ENCODE data around the gene SMARCC2.
"Not testable (repeated sequence)": the region's sequence is repeated elsewhere in the genome, so short reads cannot be mapped to it uniquely, and the experiment has no call there.

The SMARCC2 gene

GRCh38 chr12:56121204-56121870 lies 67.9 kb downstream of the SMARCC2 start:
- no peak overlapping the region for H3K4me3 ChIP-seq (ENCODE audit: insufficient read depth, low read depth, low read length)
- H3K27ac ChIP-seq (ENCODE audit: insufficient read depth, low read depth, low read length, poor library complexity, severe bottlenecking) = no peak overlapping the region
- peaks cover 13% of the 10 kb centered on the region for H3K36me3 ChIP-seq (ENCODE audit: control insufficient read depth, insufficient read depth, low read length)
- no peaks in the 10 kb centered on the region for H3K9me3 ChIP-seq (ENCODE audit: control insufficient read depth, low read length)
- H3K27me3 ChIP-seq (ENCODE audit: control insufficient read depth, insufficient read depth, low read length, poor library complexity, severe bottlenecking) = no peaks in the 10 kb centered on the region
- WGBS, 2 experiments = 92 to 95% methylated on average over 11 of the region's 11 CpGs
- H3K4me1 ChIP-seq (ENCODE audit: control insufficient read depth, insufficient read depth, low read length) = peaks cover 10% of the 10 kb centered on the region

GRCh38 chr12:56120158-56120846 lies 69.0 kb downstream of the SMARCC2 start:
- 96% methylated on average over 17 of the region's 17 CpGs for WGBS, 2 experiments
- Histone ChIP-seq H3K27ac (ENCODE audit: insufficient read depth, low read depth, low read length, poor library complexity, severe bottlenecking) (no peak overlapping the region), H3K4me3 (ENCODE audit: insufficient read depth, low read depth, low read length) (no peak overlapping the region), H3K27me3 (ENCODE audit: control insufficient read depth, insufficient read depth, low read length, poor library complexity, severe bottlenecking) (no peaks in the 10 kb centered on the region), H3K9me3 (ENCODE audit: control insufficient read depth, low read length) (no peaks in the 10 kb centered on the region), H3K36me3 (ENCODE audit: control insufficient read depth, insufficient read depth, low read length) (peaks cover 13% of the 10 kb centered on the region), H3K4me1 (ENCODE audit: control insufficient read depth, insufficient read depth, low read length) (peaks cover 9% of the 10 kb centered on the region)

DNA sequence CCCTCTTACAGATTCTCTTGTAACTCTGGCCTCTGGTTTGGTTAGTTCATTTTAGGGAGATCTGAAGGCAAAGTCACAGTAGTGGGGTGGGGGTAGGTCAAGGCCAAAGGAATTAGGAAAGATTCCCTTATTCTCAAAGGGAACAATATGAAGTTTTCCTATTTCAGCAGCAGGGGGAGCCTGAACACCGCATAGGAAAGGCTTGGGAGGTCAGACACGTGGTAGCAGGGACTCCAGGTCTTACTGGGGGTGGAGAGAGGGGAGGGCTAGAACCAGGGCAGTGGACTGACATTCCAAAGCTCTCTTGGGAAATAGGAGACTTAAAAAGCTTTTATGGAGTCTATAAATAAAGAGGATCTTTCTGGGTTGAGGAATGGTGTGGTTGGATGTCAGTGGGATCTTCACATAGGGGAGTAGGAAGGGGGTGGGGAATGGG lies 69.9 kb downstream of the SMARCC2 start:
- no peaks in the 10 kb centered on the region for H3K27me3 ChIP-seq (ENCODE audit: control insufficient read depth, insufficient read depth, low read length, poor library complexity, severe bottlenecking)
- peaks cover 14% of the 10 kb centered on the region for H3K36me3 ChIP-seq (ENCODE audit: control insufficient read depth, insufficient read depth, low read length)
- peaks cover 9% of the 10 kb centered on the region for H3K4me1 ChIP-seq (ENCODE audit: control insufficient read depth, insufficient read depth, low read length)
- no peak overlapping the region for H3K27ac ChIP-seq (ENCODE audit: insufficient read depth, low read depth, low read length, poor library complexity, severe bottlenecking)
- 0% methylated on average over 2 of the region's 2 CpGs for WGBS, 2 experiments
- H3K9me3 ChIP-seq (ENCODE audit: control insufficient read depth, low read length) = no peaks in the 10 kb centered on the region
- peak overlapping the region; percentile 86 for H3K4me3 ChIP-seq (ENCODE audit: insufficient read depth, low read depth, low read length)

DNA sequence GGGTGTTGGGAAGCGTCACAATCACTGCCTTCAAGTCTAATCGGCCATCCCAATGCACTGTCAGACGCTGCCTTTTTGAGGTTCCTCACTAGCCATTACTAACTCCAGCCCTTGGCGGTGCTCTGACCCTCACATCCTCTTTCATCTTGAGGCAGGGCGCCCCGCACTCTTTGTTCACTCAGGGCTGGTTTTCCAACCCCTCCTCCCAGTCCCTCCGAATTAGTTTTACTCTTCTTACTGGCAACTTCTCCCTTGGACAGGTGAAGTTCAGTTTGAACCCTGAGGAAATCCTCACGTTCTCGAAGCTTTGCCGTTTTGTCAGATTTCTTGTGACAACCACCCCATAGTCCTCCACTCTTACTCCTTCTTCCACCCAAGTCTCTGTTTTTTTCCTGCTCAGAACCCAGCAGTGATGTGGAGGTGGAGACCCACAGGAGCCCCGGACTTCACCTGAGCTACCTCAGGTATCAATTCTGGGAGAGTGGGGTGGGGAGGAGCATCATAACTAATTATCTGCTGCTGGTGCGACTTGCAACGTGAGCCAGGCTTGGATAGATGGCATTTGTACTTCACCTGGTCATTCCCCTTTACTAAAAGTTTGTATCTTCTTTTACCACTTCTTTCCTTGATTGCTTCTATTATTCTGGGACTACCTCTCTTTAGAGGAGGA lies 70.5 kb downstream of the SMARCC2 start:
- H3K36me3 ChIP-seq (ENCODE audit: control insufficient read depth, insufficient read depth, low read length) = peaks cover 19% of the 10 kb centered on the region
- H3K27ac ChIP-seq (ENCODE audit: insufficient read depth, low read depth, low read length, poor library complexity, severe bottlenecking) = peak overlapping the region; percentile 73
- peaks cover 9% of the 10 kb centered on the region for H3K4me1 ChIP-seq (ENCODE audit: control insufficient read depth, insufficient read depth, low read length)
- no peaks in the 10 kb centered on the region for H3K27me3 ChIP-seq (ENCODE audit: control insufficient read depth, insufficient read depth, low read length, poor library complexity, severe bottlenecking)
- 29 to 31% methylated on average over 13 of the region's 13 CpGs for WGBS, 2 experiments
- H3K4me3 ChIP-seq (ENCODE audit: insufficient read depth, low read depth, low read length) = peak overlapping the region; percentile 86
- H3K9me3 ChIP-seq (ENCODE audit: control insufficient read depth, low read length) = no peaks in the 10 kb centered on the region

DNA sequence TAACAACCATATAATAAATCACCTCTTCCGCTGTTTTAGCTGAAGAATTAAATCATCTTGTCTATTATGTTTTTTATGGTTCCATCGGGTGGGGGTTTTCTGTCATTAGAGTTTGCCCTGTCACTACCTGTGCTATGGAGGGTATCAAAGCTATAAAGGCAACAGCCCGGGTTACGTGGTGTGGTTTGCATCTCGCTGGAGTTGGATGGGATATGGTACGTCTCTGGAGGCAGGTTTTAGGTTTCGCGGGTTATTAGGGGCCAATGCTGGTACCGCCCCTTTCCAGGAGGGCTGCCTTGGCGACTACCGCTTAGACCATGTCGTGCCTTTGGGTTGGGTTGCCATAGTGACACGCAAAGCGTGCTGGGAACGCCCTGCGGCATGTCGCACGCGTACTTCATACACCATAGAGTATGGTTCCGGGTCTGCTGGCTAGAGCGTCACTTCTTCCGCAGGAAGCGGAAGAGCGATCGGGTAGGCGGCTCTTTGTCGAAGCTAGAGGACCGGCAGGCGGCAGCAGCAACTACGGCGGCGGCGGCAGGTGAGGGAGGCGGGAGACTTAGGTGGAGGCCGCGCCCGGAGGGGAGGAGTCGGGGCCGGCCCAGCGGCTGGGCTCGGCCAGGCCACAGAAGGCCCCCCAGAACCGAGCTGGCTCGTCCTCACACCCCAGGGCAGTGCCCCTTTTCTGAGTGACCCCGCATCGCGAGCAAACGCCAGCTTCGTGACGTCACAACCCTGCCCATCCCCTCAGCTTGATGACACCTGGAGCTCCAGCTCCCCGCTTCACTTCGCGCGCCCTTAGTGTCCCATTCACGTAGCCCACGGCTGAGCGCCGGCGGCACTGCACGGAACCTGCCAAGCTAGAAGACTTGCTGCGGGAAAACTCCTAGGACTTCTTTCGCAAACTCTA lies 71.2 kb downstream of the SMARCC2 start, which contains the start of gene ZC3H10:
ZC3H10 (plus strand) TSS at position 489 of the 910 bp plus-strand sequence. CDS start 2,297 bp downstream, outside the sequence.
- H3K27ac ChIP-seq (ENCODE audit: insufficient read depth, low read depth, low read length, poor library complexity, severe bottlenecking) = peak within 1 kb of the TSS; percentile 97
- H3K9me3 ChIP-seq (ENCODE audit: control insufficient read depth, low read length) = no peaks in the 10 kb centered on the region
- H3K27me3 ChIP-seq (ENCODE audit: control insufficient read depth, insufficient read depth, low read length, poor library complexity, severe bottlenecking) = no peaks in the 10 kb centered on the region
- H3K4me3 ChIP-seq (ENCODE audit: insufficient read depth, low read depth, low read length) = peak within 1 kb of the TSS; percentile 86
- peaks cover 25% of the 10 kb centered on the region for H3K36me3 ChIP-seq (ENCODE audit: control insufficient read depth, insufficient read depth, low read length)
- peaks cover 9% of the 10 kb centered on the region for H3K4me1 ChIP-seq (ENCODE audit: control insufficient read depth, insufficient read depth, low read length)
- 1% methylated on average over 60 of the region's 61 CpGs for whole genome bisulfite sequencing, 2 experiments

GRCh38 chr12:56117082-56117706 lies 72.1 kb downstream of the SMARCC2 start:
- peak overlapping the region; percentile 97 for H3K27ac ChIP-seq (ENCODE audit: insufficient read depth, low read depth, low read length, poor library complexity, severe bottlenecking)
- not testable (repeated sequence) for H3K4me1 ChIP-seq (ENCODE audit: control insufficient read depth, insufficient read depth, low read length); H3K27me3 ChIP-seq (ENCODE audit: control insufficient read depth, insufficient read depth, low read length, poor library complexity, severe bottlenecking); H3K9me3 ChIP-seq (ENCODE audit: control insufficient read depth, low read length)
- 3 to 4% methylated on average over 9 to 10 of the region's 16 CpGs for WGBS, 2 experiments
- peak overlapping the region; percentile 86 for H3K4me3 ChIP-seq (ENCODE audit: insufficient read depth, low read depth, low read length)
- H3K36me3 ChIP-seq (ENCODE audit: control insufficient read depth, insufficient read depth, low read length) = peaks cover 33% of the 10 kb centered on the region

DNA sequence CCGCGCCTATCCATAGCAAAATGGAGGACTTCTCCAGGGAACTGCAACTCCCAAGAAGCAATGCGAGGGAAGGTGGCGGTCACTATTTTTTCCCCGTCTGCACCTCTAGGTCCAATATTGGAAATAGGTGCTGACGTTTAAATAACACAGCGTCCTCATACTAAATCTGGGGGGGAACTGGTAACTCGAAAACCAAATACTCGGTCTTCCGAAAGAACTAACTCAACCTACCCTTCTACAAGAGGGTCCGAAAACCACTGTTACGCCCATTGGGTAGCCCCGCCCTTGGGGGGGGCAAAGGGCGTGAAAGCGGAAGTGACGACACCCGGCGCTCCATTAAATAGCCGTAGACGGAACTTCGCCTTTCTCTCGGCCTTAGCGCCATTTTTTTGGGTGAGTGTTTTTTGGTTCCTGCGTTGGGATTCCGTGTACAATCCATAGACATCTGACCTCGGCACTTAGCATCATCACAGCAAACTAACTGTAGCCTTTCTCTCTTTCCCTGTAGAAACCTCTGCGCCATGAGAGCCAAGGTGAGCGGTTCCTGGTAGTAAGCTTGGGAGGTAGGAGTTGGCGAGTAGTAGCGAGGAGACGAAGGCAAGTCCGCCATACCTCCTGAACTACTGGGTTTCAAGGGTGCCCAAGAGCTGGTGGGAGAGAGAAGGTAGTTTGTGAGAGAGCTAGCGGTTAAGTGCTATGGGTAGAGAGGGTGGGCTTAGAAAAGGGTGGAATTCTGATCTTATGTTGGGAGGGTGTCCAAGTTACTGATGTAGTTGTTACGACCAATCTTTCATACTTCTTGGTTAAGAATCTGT lies 72.8 kb downstream of the SMARCC2 start, which contains the start of gene RPL41:
RPL41 (plus strand) TSS at position 367 of the 815 bp plus-strand sequence.
- Histone ChIP-seq H3K36me3 (ENCODE audit: control insufficient read depth, insufficient read depth, low read length) (peaks cover 35% of the 10 kb centered on the region), H3K4me3 (ENCODE audit: insufficient read depth, low read depth, low read length) (peak within 1 kb of the TSS; percentile 86), H3K4me1 (ENCODE audit: control insufficient read depth, insufficient read depth, low read length) (peaks cover 9% of the 10 kb centered on the region), H3K9me3 (ENCODE audit: control insufficient read depth, low read length) (no peaks in the 10 kb centered on the region), H3K27ac (ENCODE audit: insufficient read depth, low read depth, low read length, poor library complexity, severe bottlenecking) (peak within 1 kb of the TSS; percentile 97), H3K27me3 (ENCODE audit: control insufficient read depth, insufficient read depth, low read length, poor library complexity, severe bottlenecking) (no peaks in the 10 kb centered on the region)
- 0% methylated on average over 34 of the region's 34 CpGs for WGBS, 2 experiments

DNA sequence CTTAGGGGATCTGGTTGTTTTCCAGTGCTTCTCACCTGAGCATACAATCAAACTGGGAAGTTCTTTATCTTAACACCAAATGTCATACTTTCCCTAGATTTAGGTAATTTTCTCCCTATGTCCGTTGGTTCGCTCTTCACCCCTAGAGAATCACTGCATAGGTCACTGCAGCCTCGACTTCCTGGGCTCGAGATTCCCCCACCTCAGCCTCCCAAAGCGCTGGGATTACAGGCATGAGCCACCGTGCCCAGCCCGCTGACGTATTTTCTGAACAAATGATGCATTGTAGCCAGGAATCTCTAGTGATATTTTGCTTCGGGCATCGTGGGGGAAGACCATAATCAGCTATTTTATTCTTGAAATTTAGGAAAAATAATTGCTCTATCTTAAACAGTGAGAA lies 74.0 kb downstream of the SMARCC2 start:
- Histone ChIP-seq H3K4me1 (ENCODE audit: control insufficient read depth, insufficient read depth, low read length) (peaks cover 9% of the 10 kb centered on the region), H3K27me3 (ENCODE audit: control insufficient read depth, insufficient read depth, low read length, poor library complexity, severe bottlenecking) (no peaks in the 10 kb centered on the region), H3K9me3 (ENCODE audit: control insufficient read depth, low read length) (no peaks in the 10 kb centered on the region), H3K27ac (ENCODE audit: insufficient read depth, low read depth, low read length, poor library complexity, severe bottlenecking) (no peak overlapping the region), H3K4me3 (ENCODE audit: insufficient read depth, low read depth, low read length) (peak overlapping the region; percentile 86), H3K36me3 (ENCODE audit: control insufficient read depth, insufficient read depth, low read length) (peaks cover 35% of the 10 kb centered on the region)
- WGBS, 2 experiments = 72 to 73% methylated on average over 8 to 10 of the region's 10 CpGs

DNA sequence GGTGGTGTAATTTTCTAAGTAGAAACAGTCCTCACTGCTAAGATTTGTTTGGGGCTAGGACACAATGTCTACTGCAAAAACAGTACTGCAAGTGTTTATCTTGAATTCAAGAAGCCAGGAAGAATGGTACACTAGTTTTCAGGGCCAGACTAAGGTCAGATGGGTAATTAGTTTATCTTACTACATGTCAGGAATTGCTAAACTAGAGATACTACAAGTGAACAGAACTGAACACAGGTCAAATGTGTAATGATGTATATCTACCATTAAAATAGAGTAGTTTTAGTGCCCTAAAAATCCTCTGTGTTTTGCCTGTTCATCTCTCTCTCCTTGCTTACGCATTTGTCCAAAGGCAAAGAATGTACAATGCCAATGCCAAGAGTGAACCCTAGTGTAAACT lies 75.2 kb downstream of the SMARCC2 start:
- Histone ChIP-seq H3K4me3 (ENCODE audit: insufficient read depth, low read depth, low read length) (no peak overlapping the region), H3K27me3 (ENCODE audit: control insufficient read depth, insufficient read depth, low read length, poor library complexity, severe bottlenecking) (no peaks in the 10 kb centered on the region), H3K36me3 (ENCODE audit: control insufficient read depth, insufficient read depth, low read length) (peaks cover 46% of the 10 kb centered on the region), H3K4me1 (ENCODE audit: control insufficient read depth, insufficient read depth, low read length) (peaks cover 4% of the 10 kb centered on the region), H3K9me3 (ENCODE audit: control insufficient read depth, low read length) (no peaks in the 10 kb centered on the region), H3K27ac (ENCODE audit: insufficient read depth, low read depth, low read length, poor library complexity, severe bottlenecking) (no peak overlapping the region)
- WGBS, 2 experiments = 100% methylated on average over 1 of the region's 1 CpG

Measured in ectodermal cell (in vitro differentiated cells).